CD14-positive monocyte (primary cell): ENCODE data around the gene PCDHAC1. TPM values are rescaled to one million over a fixed set of nuclear protein-coding genes. Genes with fewer than 3 reads are reported as not detected.

ENCODE experiments used
- DNase-seq, 3 donors: peaks; one replicate each; pipeline ENCODE4 v3.0.0-alpha.2; 2011 to 2022
- H2AFZ ChIP-seq: 2 replicates; pipeline ENCODE4 v1.6.0; 2012; ENCODE audit warnings: mild to moderate bottlenecking, low read depth, low read length, inconsistent platforms; ENCODE audit not compliant: insufficient read depth, poor library complexity, severe bottlenecking
- H3K27ac ChIP-seq, 2 donors: 1 replicate in 1 of 2; 2 replicates in 1 of 2; pipeline ENCODE4 v1.5.1; 2012 to 2013; ENCODE audit warnings: low read length in 2 of 2, control low read depth in 1 of 2, inconsistent platforms in 1 of 2, low read depth in 1 of 2, mild to moderate bottlenecking in 1 of 2
- H3K27me3 ChIP-seq, 2 donors: one replicate each; pipeline versions ENCODE4 v1.6.0 to v1.6.1; 2011 to 2013; ENCODE audit warnings: low read length in 2 of 2; ENCODE audit not compliant: control insufficient read depth in 2 of 2, insufficient read depth in 2 of 2
- H3K36me3 ChIP-seq, 2 donors: replicated peaks in 1 of 2; 1 replicate in 1 of 2; 2 replicates in 1 of 2; pipeline versions ENCODE4 v1.5.1 to v1.6.1; 2012 to 2013; ENCODE audit warnings: low read length in 2 of 2, control low read depth in 1 of 2, inconsistent platforms in 1 of 2, mild to moderate bottlenecking in 1 of 2; ENCODE audit not compliant: insufficient read depth in 2 of 2, control insufficient read depth in 1 of 2
- H3K4me1 ChIP-seq, 2 donors: 1 replicate in 1 of 2; 2 replicates in 1 of 2; pipeline versions ENCODE4 v1.5.1 to v1.6.1; 2012 to 2013; ENCODE audit warnings: low read length in 2 of 2, control low read depth in 1 of 2, inconsistent platforms in 1 of 2, mild to moderate bottlenecking in 1 of 2, moderate library complexity in 1 of 2; ENCODE audit not compliant: insufficient read depth in 2 of 2, control insufficient read depth in 1 of 2
- H3K4me2 ChIP-seq: replicated peaks from 2 replicates; pipeline ENCODE3; 2012; ENCODE audit warnings: low read length, moderate library complexity, mild to moderate bottlenecking; ENCODE audit not compliant: poor library complexity, severe bottlenecking; ENCODE audit errors: extremely low read depth
- H3K4me3 ChIP-seq, 3 experiments: fragments of 200-600 bp in 1 of 3; sonication (generic) in 1 of 3; replicated peaks in 1 of 3; 1 replicate in 2 of 3; 2 replicates in 1 of 3; pipeline ENCODE4 v1.5.1; 2011 to 2013; ENCODE audit warnings: low read length in 3 of 3, mild to moderate bottlenecking in 3 of 3, control low read depth in 2 of 3, low read depth in 2 of 3, inconsistent platforms in 1 of 3, moderate library complexity in 1 of 3
- H3K79me2 ChIP-seq: 2 replicates; pipeline ENCODE4 v1.6.0; 2012; ENCODE audit warnings: mild to moderate bottlenecking, control low read depth, inconsistent platforms, low read length, moderate library complexity; ENCODE audit not compliant: insufficient read depth
- H3K9ac ChIP-seq: 2 replicates; pipeline ENCODE4 v1.6.0; 2017; ENCODE audit warnings: low read length, mild to moderate bottlenecking; ENCODE audit not compliant: insufficient read depth, poor library complexity, severe bottlenecking
- H3K9me3 ChIP-seq, 2 donors: replicated peaks in 1 of 2; 1 replicate in 1 of 2; 2 replicates in 1 of 2; pipeline versions ENCODE4 v1.5.1 to v1.6.1; 2012 to 2013; ENCODE audit warnings: low read length in 2 of 2, control low read depth in 1 of 2; ENCODE audit not compliant: control insufficient read depth in 1 of 2, insufficient read depth in 1 of 2
- H4K20me1 ChIP-seq: 2 replicates; pipeline ENCODE4 v1.6.0; 2012; ENCODE audit warnings: mild to moderate bottlenecking, low read length, control low read depth, moderate library complexity; ENCODE audit not compliant: insufficient read depth
- H3K27ac Mint-ChIP-seq, 7 donors: one replicate each; pipeline ENCODE4 v1.8.0; 2020; ENCODE audit warnings: mild to moderate bottlenecking in 7 of 7, mixed read lengths in 7 of 7, moderate library complexity in 6 of 7, inconsistent platforms in 2 of 7
- H3K27me3 Mint-ChIP-seq, 3 donors: one replicate each; pipeline ENCODE4 v1.8.0; 2021 to 2022; ENCODE audit warnings: low read depth in 3 of 3, mild to moderate bottlenecking in 3 of 3, mixed read lengths in 3 of 3, moderate library complexity in 3 of 3, inconsistent platforms in 1 of 3
- H3K36me3 Mint-ChIP-seq, 2 donors: one replicate each; pipeline ENCODE4 v1.8.0; 2020; ENCODE audit warnings: mixed read lengths in 2 of 2, inconsistent platforms in 1 of 2, mild to moderate bottlenecking in 1 of 2
- H3K4me1 Mint-ChIP-seq: one replicate; pipeline ENCODE4 v1.8.0; 2020; ENCODE audit warnings: mild to moderate bottlenecking, mixed read lengths
- H3K4me3 Mint-ChIP-seq, 2 donors: one replicate each; pipeline ENCODE4 v1.8.0; 2020; ENCODE audit warnings: mild to moderate bottlenecking in 2 of 2, mixed read lengths in 2 of 2, moderate library complexity in 1 of 2
- H3K9me3 Mint-ChIP-seq, 7 donors: one replicate each; pipeline ENCODE4 v1.8.0; 2020 to 2022; ENCODE audit warnings: mixed read lengths in 7 of 7, mild to moderate bottlenecking in 6 of 7, moderate library complexity in 6 of 7, inconsistent platforms in 2 of 7
- CTCF ChIP-seq: fragments of 200-600 bp; IDR thresholded peaks from one replicate; pipeline ENCODE4 v1.8.0; 2022; ENCODE audit warnings: antibody characterized with exemption, mild to moderate bottlenecking
- WGBS: methylation state at CpG from one replicate; pipeline ENCODE4 v1.1.5; 2013; ENCODE audit warnings: missing lambda C conversion rate; ENCODE audit not compliant: insufficient coverage; 5-methylcytosine and 5-hydroxymethylcytosine counted together
- intact Hi-C, 2 donors: fragments of 100-400 bp; cut with micrococcal nuclease; formaldehyde crosslinking; loops; one replicate each; pipeline versions ENCODE4 v1.15.0 to v1.15.1; 2023
- polyA plus RNA-seq, 3 donors: library from polyadenylated mRNA; depleted of rRNA in 1 of 3; unstranded in 2 of 3; stranded (reverse) in 1 of 3; fragments of 300-500 nt in 2 of 3; fragments of >200 nt in 1 of 3; fragmentation: Illumina TruSeq in 2 of 3; gene quantifications; 1 replicate in 2 of 3; 2 replicates in 1 of 3; pipeline ENCODE4 v1.2.3, GENCODE V29; 2012 to 2021
- small RNA-seq: library from RNA; depleted of rRNA; stranded (forward); fragments of <200 nt; gene quantifications from one replicate; pipeline ENCODE3, GENCODE V24; 2012; ENCODE audit warnings: low read depth; ENCODE audit not compliant: insufficient read length

Gene PCDHAC1
- polyA plus RNA-seq, 3 donors = not detected

- DNase-seq = no peak
- Histone ChIP-seq H2AFZ (no peak overlapping the region), H3K27ac (no peak overlapping the region), H3K36me3 (no peaks in the 10 kb centered on the region), H3K9me3 (peaks cover 2 to 3% of the 10 kb centered on the region in 2 donors), H3K4me1 (no peaks in the 10 kb centered on the region), H3K27me3 (no peaks in the 10 kb centered on the region), H4K20me1 (no peaks in the 10 kb centered on the region), H3K79me2 (no peaks in the 10 kb centered on the region), H3K4me2 (no peak overlapping the region), H3K4me3 (no peak overlapping the region), H3K9ac (no peak overlapping the region)
- Mint-ChIP-seq H3K27me3 (peaks cover 0 to 2% (median 2%) of the 10 kb centered on the region in 3 donors), H3K4me3 (no peak overlapping the region), H3K4me1 (no peaks in the 10 kb centered on the region), H3K36me3 (no peaks in the 10 kb centered on the region), H3K9me3 (peaks cover 0 to 12% (median 3%) of the 10 kb centered on the region in 7 donors), H3K27ac (no peak overlapping the region)
- no peak for TF ChIP-seq CTCF
- 100% methylated on average over 1 of the region's 1 CpG for WGBS
- intact Hi-C loops = no loop called here
Observed at GRCh38 chr5:140978983-140979382, 52.9 kb downstream of the PCDHAC1 start.

Small RNAs within 50 kb of the gene (small RNA-seq; reads per million reads assigned to genes)
- gene AC010223.1 = not detected

Other genes with a start within 250 kb of the PCDHAC1 start
- gene HARS1, start 234.9 kb upstream of the PCDHAC1 start, polyA plus RNA-seq = 10 to 100 TPM; 28.4 to 34.3 (median 31.9) TPM
- gene HARS2, start 234.8 kb upstream of the PCDHAC1 start, polyA plus RNA-seq = 10 to 100 TPM in 1 of 3 donors, 1 to 10 TPM in 2; 6.4 to 26.1 (median 8.3) TPM
- gene ZMAT2, start 225.9 kb upstream of the PCDHAC1 start, polyA plus RNA-seq = 10 to 100 TPM; 22.5 to 59.5 (median 52.5) TPM
- not detected for gene PCDHA1, start 140.2 kb upstream of the PCDHAC1 start, polyA plus RNA-seq
- not detected for gene PCDHA2, start 131.4 kb upstream of the PCDHAC1 start, polyA plus RNA-seq
- gene PCDHA3, start 125.2 kb upstream of the PCDHAC1 start, polyA plus RNA-seq = not detected
- gene PCDHA4, start 119.2 kb upstream of the PCDHAC1 start, polyA plus RNA-seq = not detected
- gene PCDHA5, start 104.7 kb upstream of the PCDHAC1 start, polyA plus RNA-seq = not detected
- gene PCDHA6, start 98.3 kb upstream of the PCDHAC1 start, polyA plus RNA-seq = not detected
- gene PCDHA7, start 92.0 kb upstream of the PCDHAC1 start, polyA plus RNA-seq = not detected
- not detected for gene PCDHA8, start 85.1 kb upstream of the PCDHAC1 start, polyA plus RNA-seq
- gene PCDHA9, start 77.9 kb upstream of the PCDHAC1 start, polyA plus RNA-seq = not detected
- gene PCDHA10, start 70.4 kb upstream of the PCDHAC1 start, polyA plus RNA-seq = not detected
- not detected for gene PCDHA11, start 57.3 kb upstream of the PCDHAC1 start, polyA plus RNA-seq
- not detected for gene PCDHA12, start 51.0 kb upstream of the PCDHAC1 start, polyA plus RNA-seq
- not detected for gene PCDHA13, start 44.2 kb upstream of the PCDHAC1 start, polyA plus RNA-seq
- gene PCDHAC2, start 40.2 kb downstream of the PCDHAC1 start, polyA plus RNA-seq = not detected
- gene PCDHB1, start 125.1 kb downstream of the PCDHAC1 start, polyA plus RNA-seq = not detected
- not detected for gene PCDHB2, start 168.3 kb downstream of the PCDHAC1 start, polyA plus RNA-seq
- gene PCDHB3, start 174.2 kb downstream of the PCDHAC1 start, polyA plus RNA-seq = not detected
- gene PCDHB4, start 195.5 kb downstream of the PCDHAC1 start, polyA plus RNA-seq = not detected
- not detected for gene PCDHB5, start 208.9 kb downstream of the PCDHAC1 start, polyA plus RNA-seq
- not detected for gene PCDHB6, start 223.8 kb downstream of the PCDHAC1 start, polyA plus RNA-seq
- not detected for gene PCDHB7, start 246.3 kb downstream of the PCDHAC1 start, polyA plus RNA-seq